GM12878 (cell line): ENCODE data around the gene TPI1. TPM values are rescaled to one million over a fixed set of nuclear protein-coding genes. Genes with fewer than 3 reads are reported as not detected.
"Not testable (repeated sequence)": the region's sequence is repeated elsewhere in the genome, so short reads cannot be mapped to it uniquely, and the experiment has no call there.

Experiments
- ATAC-seq: fragments of 200-7000 bp; cut with Tn5 transposase; 3 replicates; pipeline ENCODE4 v1.9.1; 2020; ENCODE audit warnings: mild to moderate bottlenecking, moderate library complexity
- BruUV-seq: library from RNA; stranded (reverse); fragments of 400-500 nt; replicated peaks from 2 replicates; lab custom pipeline; 2021; lab: Mats Ljungman, UMichigan
- CTCF ChIA-PET: fragments of 300-600 bp; sonication (Branson Sonifier 250); formaldehyde crosslinking; extraction: SDS; loops from one replicate; lab custom pipeline; 2021; ENCODE audit warnings: inconsistent platforms; lab: Yijun Ruan, JAX
- POLR2A ChIA-PET: fragments of 350-600 bp; formaldehyde crosslinking; extraction: SDS; loops from one replicate; lab custom pipeline; 2021; ENCODE audit warnings: inconsistent platforms; lab: Charles Lee
- RAD21 ChIA-PET: fragments of 300-600 bp; sonication (Branson Sonifier 250); formaldehyde crosslinking; loops from one replicate; lab custom pipeline; 2023; ENCODE audit warnings: antibody characterized with exemption; ENCODE audit not compliant: unreplicated experiment; lab: Charles Lee
- SMC1A ChIA-PET: fragments of 300-600 bp; sonication (Branson Sonifier 250); formaldehyde crosslinking; loops from one replicate; lab custom pipeline; 2023; ENCODE audit not compliant: unreplicated experiment, uncharacterized antibody; lab: Charles Lee
- DNase-seq: peaks from one replicate; pipeline ENCODE4 v3.0.0-alpha.2; 2011; ENCODE audit warnings: low read depth, low spot score
- FAIRE-seq: peaks from 3 replicates; lab custom pipeline; 2011; peaks lifted over from hg19 to GRCh38; lab: Jason Lieb, UNC
- H2AFZ ChIP-seq: 2 replicates; pipeline ENCODE4 v1.6.0; 2011; ENCODE audit warnings: low read depth, low read length, control low read depth; ENCODE audit not compliant: control insufficient read depth
- H3K27ac ChIP-seq: 2 replicates; pipeline ENCODE4 v1.5.1; 2011; ENCODE audit warnings: control low read depth; ENCODE audit not compliant: control insufficient read depth, insufficient read depth
- H3K27me3 ChIP-seq, 2 experiments: replicated peaks in 1 of 2; 2 replicates each; pipeline versions ENCODE4 v1.6.0 to v1.6.1; 2011; ENCODE audit warnings: low read length in 1 of 2; ENCODE audit not compliant: control insufficient read depth in 2 of 2, insufficient read depth in 2 of 2
- H3K36me3 ChIP-seq, 2 experiments: 2 replicates each; pipeline ENCODE4 v1.5.1; 2011; ENCODE audit warnings: low read length in 1 of 2; ENCODE audit not compliant: control insufficient read depth in 2 of 2, insufficient read depth in 2 of 2
- H3K4me1 ChIP-seq: 2 replicates; pipeline ENCODE4 v1.6.1; 2011; ENCODE audit warnings: mild to moderate bottlenecking, low read length, moderate library complexity, mixed read lengths; ENCODE audit not compliant: control insufficient read depth, insufficient read depth
- H3K4me2 ChIP-seq: 2 replicates; pipeline ENCODE4 v1.6.0; 2011; ENCODE audit warnings: control low read depth; ENCODE audit not compliant: control insufficient read depth, insufficient read depth
- H3K4me3 ChIP-seq: fragments of 200-600 bp; sonication (generic); 2 replicates; pipeline ENCODE4 v1.5.1; 2016
- H3K79me2 ChIP-seq: 2 replicates; pipeline ENCODE4 v1.6.0; 2011; ENCODE audit warnings: low read length; ENCODE audit not compliant: control insufficient read depth, insufficient read depth
- H3K9ac ChIP-seq: 2 replicates; pipeline ENCODE4 v1.8.0; 2011; ENCODE audit warnings: low read length, control low read depth, mixed read lengths; ENCODE audit not compliant: control insufficient read depth, insufficient read depth
- H3K9me3 ChIP-seq: replicated peaks from 3 replicates; pipeline ENCODE4 v1.5.1; 2011; ENCODE audit warnings: mild to moderate bottlenecking, low read length; ENCODE audit not compliant: control insufficient read depth, insufficient read depth
- H4K20me1 ChIP-seq: 2 replicates; pipeline ENCODE4 v1.6.0; 2011; ENCODE audit not compliant: control insufficient read depth, insufficient read depth
- IRF4 ChIP-seq: IDR thresholded peaks from 2 replicates; pipeline ENCODE4 v1.6.1; 2011; ENCODE audit warnings: low read depth, low read length
- MYC ChIP-seq: IDR thresholded peaks from 2 replicates; pipeline ENCODE4 v1.6.1; 2011; ENCODE audit warnings: mild to moderate bottlenecking, low read length, moderate library complexity, inconsistent platforms; ENCODE audit not compliant: insufficient read depth, insufficient replicate concordance, insufficient read length, severe bottlenecking
- PML ChIP-seq: IDR thresholded peaks from 2 replicates; pipeline ENCODE4 v1.6.1; 2012; ENCODE audit warnings: low read length, inconsistent platforms
- POLR2A ChIP-seq: IDR thresholded peaks from 2 replicates; pipeline ENCODE4 v1.6.1; 2011; ENCODE audit warnings: low read depth, mild to moderate bottlenecking, low read length
- POLR2AphosphoS2 ChIP-seq: IDR thresholded peaks from 2 replicates; pipeline ENCODE4 v1.6.1; 2011; ENCODE audit warnings: low read depth, mild to moderate bottlenecking, low read length, improper control_type of control experiment, moderate library complexity
- ZNF217 ChIP-seq: fragments of 450-650 bp; IDR thresholded peaks from 2 replicates; pipeline ENCODE4 v1.6.1; 2017; ENCODE audit warnings: antibody characterized with exemption, mild to moderate bottlenecking
- WGBS: methylation state at CpG from one replicate; pipeline ENCODE4 v1.1.6; 2016; ENCODE audit warnings: low lambda C conversion rate; ENCODE audit not compliant: insufficient replicate concordance, insufficient coverage; ENCODE audit errors: missing lambda C conversion rate; 5-methylcytosine and 5-hydroxymethylcytosine counted together
- in situ Hi-C: fragments of 300-500 bp; cut with MboI; formaldehyde crosslinking; loops from 9 replicates; pipeline ENCODE4 v1.14.3; 2018; ENCODE audit warnings: mixed read lengths
- intact Hi-C: fragments of 100-400 bp; cut with micrococcal nuclease; formaldehyde crosslinking; loops from one replicate; pipeline ENCODE4 v1.14.2; 2022; ENCODE audit not compliant: unreplicated experiment
- polyA plus RNA-seq, 11 experiments: library from polyadenylated mRNA; depleted of rRNA in 4 of 11; unstranded in 6 of 11; stranded (reverse) in 5 of 11; fragments of >200 nt; fragmentation: Nextera tagmentation in 4 of 11; fragmentation: Illumina TruSeq in 1 of 11; extraction: Ambion mirVana in 4 of 11; extraction: Trizol in 1 of 11; gene quantifications; 1 replicate in 1 of 11; 2 replicates in 10 of 11; pipeline versions ENCODE4 v1.2.1 to v1.2.3, GENCODE V29; 2011 to 2016; ENCODE audit warnings: inconsistent platforms in 2 of 11, missing spikeins in 2 of 11, low read depth in 1 of 11
- total RNA-seq, 4 experiments: library from RNA; depleted of rRNA in 3 of 4; stranded (reverse); fragments of >200 nt in 3 of 4; fragmentation: Illumina TruSeq in 1 of 4; extraction: Trizol in 1 of 4; gene quantifications; 2 replicates each; pipeline versions ENCODE4 v1.2.1 to v1.2.3, GENCODE V29; 2013 to 2021
- TF ChIP-seq, protein P1 (sequence below): fragments of 450-650 bp; IDR thresholded peaks from 2 replicates; pipeline ENCODE4 v1.6.1; 2016; ENCODE audit warnings: mild to moderate bottlenecking
- TF ChIP-seq, protein P2 (sequence below): fragments of 450-650 bp; formaldehyde crosslinking; IDR thresholded peaks from 2 replicates; pipeline ENCODE4 v1.4.0; 2020; ENCODE audit warnings: mild to moderate bottlenecking, moderate library complexity

The TPI1 gene
- total and polyA plus RNA-seq, 10 of the 15 experiments (the other 5 are each of a cell fraction or from before 2014, with no cell fraction given), result 916 to 7,349 (median 1,677) TPM

DNA sequence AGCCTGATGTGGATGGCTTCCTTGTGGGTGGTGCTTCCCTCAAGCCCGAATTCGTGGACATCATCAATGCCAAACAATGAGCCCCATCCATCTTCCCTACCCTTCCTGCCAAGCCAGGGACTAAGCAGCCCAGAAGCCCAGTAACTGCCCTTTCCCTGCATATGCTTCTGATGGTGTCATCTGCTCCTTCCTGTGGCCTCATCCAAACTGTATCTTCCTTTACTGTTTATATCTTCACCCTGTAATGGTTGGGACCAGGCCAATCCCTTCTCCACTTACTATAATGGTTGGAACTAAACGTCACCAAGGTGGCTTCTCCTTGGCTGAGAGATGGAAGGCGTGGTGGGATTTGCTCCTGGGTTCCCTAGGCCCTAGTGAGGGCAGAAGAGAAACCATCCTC is 3.0 kb downstream of the TPI1 start:
- peak overlapping the region; percentile 35; the same call in 1 of the 2 replicates for H3K4me3 ChIP-seq
- ChIA-PET SMC1A (interaction anchor here (0.7 to 1.6 kb wide), 4 partner anchors 11 to 89 kb away, joined by 3 read pairs; partner anchors contain the start of genes C12orf57 and RNU7-1), RAD21 (interaction anchor here (1.6 to 5.6 kb wide), 3 partner anchors 17 to 32 kb away, joined by 4 to 42 read pairs (median 37); partner anchors contain the start of genes CDCA3 and USP5), CTCF (interaction anchor here (0.7 to 9.5 kb wide), 13 partner anchors 11 to 242 kb away, joined by 3 to 173 read pairs (median 12); partner anchors contain the start of genes C12orf57, C1RL, CDCA3 and RNU7-1), POLR2A (interaction anchor here (3.8 to 5.0 kb wide), 2 partner anchors 17 to 21 kb away, joined by 21 to 52 read pairs; partner anchors contain the start of genes CDCA3 and USP5)
- H3K79me2 ChIP-seq, result peaks cover 42% of the 10 kb centered on the region
- H2AFZ ChIP-seq, H3K9ac ChIP-seq, H3K27me3 ChIP-seq, FAIRE-seq, ATAC-seq, H3K27ac ChIP-seq, in situ Hi-C loops, DNase-seq, intact Hi-C loops, H3K9me3 ChIP-seq: not testable (repeated sequence)
- peaks cover 19 to 23% of the 10 kb centered on the region in 2 experiments for H3K36me3 ChIP-seq
- peaks cover 35% of the 10 kb centered on the region for H3K4me1 ChIP-seq
- BruUV-seq, result TSS peak; percentile 70
- TF ChIP-seq POLR2A, result 0 out of 2 replicates have a peak, but pooled peaks have one; percentile 31
- TF ChIP-seq POLR2AphosphoS2, result 0 out of 2 replicates have a peak, but pooled peaks have one; percentile 35
- 69% methylated on average over 4 of the region's 4 CpGs for WGBS
- peak overlapping the region; percentile 0; the same call in 1 of the 2 replicates for H3K4me2 ChIP-seq
- peaks cover 16% of the 10 kb centered on the region for H4K20me1 ChIP-seq

DNA sequence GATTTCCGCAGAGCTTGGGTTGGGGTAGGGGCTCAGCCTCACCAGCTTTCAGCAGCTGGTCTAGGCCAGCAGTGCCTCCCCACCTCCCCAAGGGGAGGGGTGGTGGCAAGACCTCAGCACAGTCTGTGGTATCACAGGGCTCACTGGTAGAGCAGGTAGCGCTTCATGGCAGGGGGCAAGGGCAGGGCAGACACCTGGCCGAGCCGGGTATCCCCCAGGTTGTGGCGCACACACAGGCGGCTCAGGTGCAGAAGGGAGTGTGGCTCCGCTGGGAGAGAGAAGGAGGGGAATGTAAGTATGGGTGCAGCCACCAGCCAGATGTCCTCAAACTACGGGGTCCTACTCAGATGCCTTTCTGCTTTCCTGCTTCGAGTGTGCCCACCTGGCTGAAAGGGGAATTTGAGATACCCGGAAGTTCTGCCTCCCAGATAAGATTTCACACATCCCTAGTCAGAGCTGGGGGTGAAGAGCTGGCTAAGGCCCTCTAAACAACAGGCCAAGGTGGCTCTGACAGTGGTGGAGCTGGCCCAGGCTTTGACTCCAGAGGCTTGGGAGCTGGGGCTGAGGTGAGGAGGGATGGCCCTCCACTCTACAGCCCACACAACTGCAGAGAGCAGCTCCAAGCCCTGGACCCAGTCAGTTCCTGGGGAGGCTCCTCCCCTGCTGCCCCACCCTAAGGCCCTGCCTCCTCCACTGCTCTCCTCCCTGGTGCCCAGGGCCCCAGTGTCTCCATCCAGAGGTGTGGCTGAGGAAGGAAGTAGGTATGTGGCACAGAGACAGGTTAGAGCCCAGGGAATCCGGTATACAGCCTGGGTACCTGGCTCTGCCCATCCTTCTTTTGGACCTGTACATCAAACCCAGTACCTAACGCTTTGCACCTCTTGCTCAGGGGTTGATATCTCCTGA is 4.0 kb downstream of the TPI1 start:
- BruUV-seq, result no TSS peak
- H3K27ac ChIP-seq, result no peak overlapping the region; the same call in 1 of the 2 replicates
- peak overlapping the region; percentile 35; the same call in 1 of the 2 replicates for H3K4me3 ChIP-seq
- DNase-seq (no peak), FAIRE-seq (no peak), ATAC-seq (peak; percentile 6)
- ChIA-PET SMC1A (interaction anchor here (1.2 to 4.5 kb wide), 4 partner anchors 19 to 118 kb away, joined by 3 to 41 read pairs (median 20); partner anchors contain the start of genes C12orf57, CDCA3, MLF2 and RNU7-1), POLR2A (interaction anchor here (0.6 to 5.0 kb wide), 6 partner anchors 10 to 259 kb away, joined by 3 to 52 read pairs (median 4); partner anchors contain the start of genes CDCA3 and USP5), RAD21 (interaction anchor here (1.1 to 5.3 kb wide), 6 partner anchors 19 to 118 kb away, joined by 3 to 41 read pairs (median 7); partner anchors contain the start of genes CDCA3, LRRC23, MLF2 and USP5), CTCF (interaction anchor here (0.7 to 9.5 kb wide), 20 partner anchors 10 to 241 kb away, joined by 3 to 173 read pairs (median 10); partner anchors contain the start of genes C1R, CDCA3, COPS7A and ENO2)
- peaks cover 16% of the 10 kb centered on the region for H4K20me1 ChIP-seq
- H2AFZ ChIP-seq, result no peak overlapping the region
- H3K27me3 ChIP-seq, result no peaks in the 10 kb centered on the region
- peaks cover 42% of the 10 kb centered on the region for H3K79me2 ChIP-seq
- in situ Hi-C loops, result no loop called here
- peak overlapping the region; percentile 22; the same call in 1 of the 2 replicates for H3K9ac ChIP-seq
- WGBS, result 55% methylated on average over 12 of the region's 12 CpGs
- no peaks in the 10 kb centered on the region for H3K9me3 ChIP-seq
- peaks cover 35% of the 10 kb centered on the region for H3K4me1 ChIP-seq
- peaks cover 20 to 28% of the 10 kb centered on the region in 2 experiments for H3K36me3 ChIP-seq
- H3K4me2 ChIP-seq, result peak overlapping the region; percentile 100
- intact Hi-C loops, result no loop called here
- TF ChIP-seq MYC, result no peak
- TF ChIP-seq, protein P1, sequence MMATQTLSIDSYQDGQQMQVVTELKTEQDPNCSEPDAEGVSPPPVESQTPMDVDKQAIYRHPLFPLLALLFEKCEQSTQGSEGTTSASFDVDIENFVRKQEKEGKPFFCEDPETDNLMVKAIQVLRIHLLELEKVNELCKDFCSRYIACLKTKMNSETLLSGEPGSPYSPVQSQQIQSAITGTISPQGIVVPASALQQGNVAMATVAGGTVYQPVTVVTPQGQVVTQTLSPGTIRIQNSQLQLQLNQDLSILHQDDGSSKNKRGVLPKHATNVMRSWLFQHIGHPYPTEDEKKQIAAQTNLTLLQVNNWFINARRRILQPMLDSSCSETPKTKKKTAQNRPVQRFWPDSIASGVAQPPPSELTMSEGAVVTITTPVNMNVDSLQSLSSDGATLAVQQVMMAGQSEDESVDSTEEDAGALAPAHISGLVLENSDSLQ, result no peak
- TF ChIP-seq, protein P2, sequence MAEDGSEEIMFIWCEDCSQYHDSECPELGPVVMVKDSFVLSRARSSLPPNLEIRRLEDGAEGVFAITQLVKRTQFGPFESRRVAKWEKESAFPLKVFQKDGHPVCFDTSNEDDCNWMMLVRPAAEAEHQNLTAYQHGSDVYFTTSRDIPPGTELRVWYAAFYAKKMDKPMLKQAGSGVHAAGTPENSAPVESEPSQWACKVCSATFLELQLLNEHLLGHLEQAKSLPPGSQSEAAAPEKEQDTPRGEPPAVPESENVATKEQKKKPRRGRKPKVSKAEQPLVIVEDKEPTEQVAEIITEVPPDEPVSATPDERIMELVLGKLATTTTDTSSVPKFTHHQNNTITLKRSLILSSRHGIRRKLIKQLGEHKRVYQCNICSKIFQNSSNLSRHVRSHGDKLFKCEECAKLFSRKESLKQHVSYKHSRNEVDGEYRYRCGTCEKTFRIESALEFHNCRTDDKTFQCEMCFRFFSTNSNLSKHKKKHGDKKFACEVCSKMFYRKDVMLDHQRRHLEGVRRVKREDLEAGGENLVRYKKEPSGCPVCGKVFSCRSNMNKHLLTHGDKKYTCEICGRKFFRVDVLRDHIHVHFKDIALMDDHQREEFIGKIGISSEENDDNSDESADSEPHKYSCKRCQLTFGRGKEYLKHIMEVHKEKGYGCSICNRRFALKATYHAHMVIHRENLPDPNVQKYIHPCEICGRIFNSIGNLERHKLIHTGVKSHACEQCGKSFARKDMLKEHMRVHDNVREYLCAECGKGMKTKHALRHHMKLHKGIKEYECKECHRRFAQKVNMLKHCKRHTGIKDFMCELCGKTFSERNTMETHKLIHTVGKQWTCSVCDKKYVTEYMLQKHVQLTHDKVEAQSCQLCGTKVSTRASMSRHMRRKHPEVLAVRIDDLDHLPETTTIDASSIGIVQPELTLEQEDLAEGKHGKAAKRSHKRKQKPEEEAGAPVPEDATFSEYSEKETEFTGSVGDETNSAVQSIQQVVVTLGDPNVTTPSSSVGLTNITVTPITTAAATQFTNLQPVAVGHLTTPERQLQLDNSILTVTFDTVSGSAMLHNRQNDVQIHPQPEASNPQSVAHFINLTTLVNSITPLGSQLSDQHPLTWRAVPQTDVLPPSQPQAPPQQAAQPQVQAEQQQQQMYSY (CRISPR knock-in tag), result no peak
- no peak for TF ChIP-seq IRF4
- TF ChIP-seq PML, result 0 out of 2 replicates have a peak, but pooled peaks have one; percentile 21
- TF ChIP-seq ZNF217, result no peak
